SK-N-MC (cell line): ENCODE results near the gene WDR33.

Experiments
- DNase-seq: peaks from one replicate; pipeline ENCODE4 v3.0.0-alpha.2; 2011; ENCODE audit warnings: low read depth, low spot score
- H3K27ac ChIP-seq: fragments of 200-600 bp; sonication (generic); 2 replicates; pipeline ENCODE4 v1.5.1; 2016; ENCODE audit warnings: mixed run types
- H3K36me3 ChIP-seq: fragments of 200-600 bp; sonication (generic); 2 replicates; pipeline ENCODE4 v1.6.1; 2017; ENCODE audit warnings: antibody characterized with exemption, low read length, mixed read lengths; ENCODE audit not compliant: insufficient read depth
- H3K4me3 ChIP-seq: fragments of 200-600 bp; sonication (generic); 2 replicates; pipeline ENCODE4 v1.5.1; 2016
- H3K9ac ChIP-seq: fragments of 200-600 bp; sonication (generic); 2 replicates; pipeline ENCODE4 v1.8.0; 2017; ENCODE audit warnings: mixed run types, mixed read lengths; ENCODE audit not compliant: insufficient read length
- H3K9me3 ChIP-seq: fragments of 200-600 bp; sonication (generic); 2 replicates; pipeline ENCODE4 v1.6.1; 2017; ENCODE audit warnings: low read depth, mild to moderate bottlenecking, antibody characterized with exemption, low read length, moderate library complexity, mixed read lengths
- EZH2 ChIP-seq: fragments of 200-600 bp; sonication (generic); IDR thresholded peaks from one replicate; pipeline ENCODE4 v1.6.1; 2017; ENCODE audit warnings: antibody characterized with exemption
- FOXP2 ChIP-seq: optimal IDR thresholded peaks from 2 replicates; pipeline ENCODE3; 2011; ENCODE audit warnings: mild to moderate bottlenecking, moderate library complexity; ENCODE audit not compliant: insufficient read depth; ENCODE audit errors: extremely low read length, control extremely low read depth
- POLR2AphosphoS5 ChIP-seq: IDR thresholded peaks from 2 replicates; pipeline ENCODE4 v1.6.1; 2012; ENCODE audit warnings: mild to moderate bottlenecking, low read depth, low read length, borderline replicate concordance

The WDR33 gene

GRCh38 chr2:127678991-127679390 lies 132.0 kb downstream of the WDR33 start:
- no peak for TF ChIP-seq FOXP2
- no peak for TF ChIP-seq EZH2
- TF ChIP-seq POLR2AphosphoS5, result no peak

GRCh38 chr2:127678531-127678930 lies 132.4 kb downstream of the WDR33 start:
- H3K4me3 ChIP-seq, result no peak overlapping the region
- no peaks in the 10 kb centered on the region for H3K9me3 ChIP-seq
- no peak for TF ChIP-seq FOXP2
- TF ChIP-seq EZH2, result no peak
- no peak for TF ChIP-seq POLR2AphosphoS5
- no peaks in the 10 kb centered on the region for H3K36me3 ChIP-seq
- H3K27ac ChIP-seq, result no peak overlapping the region
- no peak for DNase-seq
- H3K9ac ChIP-seq, result no peak overlapping the region

More at GRCh38 chr2:127678991-127679390, 132.0 kb downstream of the WDR33 start:
- Histone ChIP-seq H3K27ac (no peak overlapping the region), H3K9me3 (no peaks in the 10 kb centered on the region), H3K4me3 (no peak overlapping the region), H3K9ac (no peak overlapping the region), H3K36me3 (no peaks in the 10 kb centered on the region)
- DNase-seq, result no peak

GRCh38 chr2:127676906-127677305 lies 134.1 kb downstream of the WDR33 start:
- no peak for TF ChIP-seq EZH2
- TF ChIP-seq FOXP2, result no peak
- no peak for TF ChIP-seq POLR2AphosphoS5
- Histone ChIP-seq H3K36me3 (no peaks in the 10 kb centered on the region), H3K9me3 (no peaks in the 10 kb centered on the region), H3K27ac (no peak overlapping the region), H3K9ac (no peak overlapping the region), H3K4me3 (no peak overlapping the region)
- DNase-seq, result no peak

GRCh38 chr2:127675331-127676261 lies 135.4 kb downstream of the WDR33 start, which contains the start of gene LIMS2:
LIMS2 (minus strand) TSS chr2:127675530; CDS start chr2:127675024, 506 bp downstream.
- peak within 1 kb of the TSS; percentile 60 for H3K9ac ChIP-seq
- no peak for DNase-seq
- TF ChIP-seq POLR2AphosphoS5 (no peak), FOXP2 (no peak), EZH2 (no peak)
- no peak within 1 kb of the TSS for H3K27ac ChIP-seq
- H3K9me3 ChIP-seq, result no peaks in the 10 kb centered on the region
- no peaks in the 10 kb centered on the region for H3K36me3 ChIP-seq
- H3K4me3 ChIP-seq, result peak within 1 kb of the TSS; percentile 82

GRCh38 chr2:127674241-127675209 lies 136.4 kb downstream of the WDR33 start:
- Histone ChIP-seq H3K36me3 (no peaks in the 10 kb centered on the region), H3K9me3 (no peaks in the 10 kb centered on the region), H3K9ac (peak overlapping the region; percentile 60), H3K27ac (no peak overlapping the region), H3K4me3 (peak overlapping the region; percentile 82)
- TF ChIP-seq EZH2 (no peak), FOXP2 (no peak), POLR2AphosphoS5 (no peak)
- no peak for DNase-seq

GRCh38 chr2:127673291-127674069 lies 137.5 kb downstream of the WDR33 start:
- Histone ChIP-seq H3K27ac (no peak overlapping the region), H3K9me3 (no peaks in the 10 kb centered on the region), H3K9ac (no peak overlapping the region), H3K36me3 (no peaks in the 10 kb centered on the region), H3K4me3 (no peak overlapping the region; the same call in 1 of the 2 replicates)
- TF ChIP-seq EZH2, result no peak
- no peak for TF ChIP-seq POLR2AphosphoS5
- no peak for TF ChIP-seq FOXP2
- no peak for DNase-seq

- Histone ChIP-seq H3K27ac (no peak overlapping the region), H3K4me3 (no peak overlapping the region), H3K9me3 (no peaks in the 10 kb centered on the region), H3K9ac (no peak overlapping the region), H3K36me3 (no peaks in the 10 kb centered on the region)
- no peak for TF ChIP-seq POLR2AphosphoS5
- DNase-seq, result no peak
Measured at GRCh38 chr2:127672341-127673224, 138.4 kb downstream of the WDR33 start.
